Activated naive CD4-positive, alpha-beta T cell treated with anti-CD3 and anti-CD28 coated beads, Interleukin-2, amount 10 ng/mL, durations not matched to agents 7 days and 5 days (primary cell): ENCODE data around the gene ARL16.
A peak's percentile ranks its signal among the peaks of the same experiment; 100 is the strongest.

Experiments used
- CTCF ChIA-PET: fragments of 350-600 bp; sonication (Branson Sonifier 250); formaldehyde crosslinking; loops from one replicate; lab custom pipeline; 2021; ENCODE audit warnings: antibody characterized with exemption; lab: Charles Lee
- DNase-seq: peaks from one replicate; pipeline ENCODE4 v3.0.0-alpha.2; 2020
- H3K27ac Mint-ChIP-seq: one replicate; pipeline ENCODE4 v1.8.0; 2021; ENCODE audit warnings: mild to moderate bottlenecking, moderate library complexity, mixed read lengths
- H3K27me3 Mint-ChIP-seq: one replicate; pipeline ENCODE4 v1.8.0; 2021; ENCODE audit warnings: mild to moderate bottlenecking, mixed read lengths
- H3K36me3 Mint-ChIP-seq: one replicate; pipeline ENCODE4 v1.8.0; 2021; ENCODE audit warnings: mixed read lengths
- H3K4me1 Mint-ChIP-seq: one replicate; pipeline ENCODE4 v1.8.0; 2021; ENCODE audit warnings: mixed read lengths
- H3K4me3 Mint-ChIP-seq: one replicate; pipeline ENCODE4 v1.8.0; 2021; ENCODE audit warnings: mild to moderate bottlenecking, moderate library complexity, mixed read lengths
- H3K9me3 Mint-ChIP-seq: one replicate; pipeline ENCODE4 v1.8.0; 2021; ENCODE audit warnings: mixed read lengths

The ARL16 gene

DNA sequence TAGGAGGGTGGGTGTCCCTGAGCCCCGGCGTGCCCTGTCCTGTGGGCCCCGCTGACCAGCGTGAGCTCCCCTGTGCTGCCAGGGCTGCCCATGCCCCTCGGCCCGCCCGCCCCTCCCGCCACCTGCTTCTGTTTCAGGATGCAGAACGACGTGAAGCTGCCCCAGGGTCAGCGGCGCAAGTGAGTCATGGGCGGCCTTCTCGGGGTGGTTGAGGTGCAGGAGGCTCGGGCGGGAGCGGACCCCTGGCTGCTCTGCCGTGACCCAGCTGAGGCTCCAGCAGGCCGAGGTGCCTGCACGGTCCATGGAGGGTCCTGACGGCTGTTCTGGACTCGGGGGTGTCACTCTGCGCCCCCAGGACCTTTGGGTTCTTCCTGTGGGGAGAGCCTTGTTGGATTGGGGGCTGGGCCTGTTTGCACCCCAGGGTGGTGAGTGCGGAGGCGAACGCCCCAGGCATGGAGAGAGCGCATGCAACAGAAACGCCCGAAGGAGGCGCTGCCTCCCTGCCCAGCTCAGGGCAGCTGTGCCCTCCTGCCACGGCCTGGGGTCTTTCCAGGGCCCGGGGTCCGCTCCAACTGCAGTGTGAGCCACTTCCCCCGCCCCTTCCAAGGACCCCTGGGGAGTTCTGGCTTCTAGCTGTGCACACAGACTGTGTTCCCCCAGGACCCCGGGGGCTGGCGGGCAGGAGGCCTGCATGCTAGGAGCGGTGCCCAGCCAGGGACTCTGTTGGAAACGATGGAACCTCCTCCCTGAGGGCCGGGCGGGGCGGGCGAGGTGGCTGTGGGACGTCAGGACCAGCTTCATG, 32.5 kb upstream of the ARL16 start:
- Mint-ChIP-seq H3K4me1 (peaks cover 26% of the 10 kb centered on the region), H3K4me3 (no peak overlapping the region), H3K36me3 (peaks cover 3% of the 10 kb centered on the region), H3K9me3 (no peaks in the 10 kb centered on the region), H3K27me3 (no peaks in the 10 kb centered on the region), H3K27ac (no peak overlapping the region)
- no peak for DNase-seq
- CTCF ChIA-PET: no interaction called here

GRCh38 chr17:81715107-81715871, 31.7 kb upstream of the ARL16 start:
- H3K27ac Mint-ChIP-seq: no peak overlapping the region
- CTCF ChIA-PET: no interaction called here

GRCh38 chr17:81714412-81715106, 31.0 kb upstream of the ARL16 start:
- H3K9me3 Mint-ChIP-seq: no peaks in the 10 kb centered on the region
- H3K4me1 Mint-ChIP-seq: peaks cover 39% of the 10 kb centered on the region
- no peak overlapping the region for H3K27ac Mint-ChIP-seq
- no peak overlapping the region for H3K4me3 Mint-ChIP-seq
- CTCF ChIA-PET: no interaction called here
- H3K27me3 Mint-ChIP-seq: no peaks in the 10 kb centered on the region
- DNase-seq: no peak
- H3K36me3 Mint-ChIP-seq: peaks cover 5% of the 10 kb centered on the region

More at GRCh38 chr17:81715107-81715871, 31.7 kb upstream of the ARL16 start:
- no peak for DNase-seq
- Mint-ChIP-seq H3K27me3 (no peaks in the 10 kb centered on the region), H3K4me1 (peaks cover 34% of the 10 kb centered on the region), H3K36me3 (peaks cover 5% of the 10 kb centered on the region), H3K9me3 (no peaks in the 10 kb centered on the region), H3K4me3 (no peak overlapping the region)

- DNase-seq: no peak
Observed at GRCh38 chr17:81713556-81714411, 30.2 kb upstream of the ARL16 start.

GRCh38 chr17:81713004-81713555, 29.5 kb upstream of the ARL16 start:
- Mint-ChIP-seq H3K36me3 (peaks cover 4% of the 10 kb centered on the region), H3K27me3 (no peaks in the 10 kb centered on the region), H3K4me3 (peak overlapping the region; percentile 82), H3K4me1 (peaks cover 39% of the 10 kb centered on the region), H3K9me3 (no peaks in the 10 kb centered on the region), H3K27ac (peak overlapping the region; percentile 78)
- no peak for DNase-seq
- CTCF ChIA-PET: interaction anchor here (1.6 kb wide), 1 partner anchor 22 kb away, joined by 3 read pairs; no protein-coding TSS in a partner anchor

More at GRCh38 chr17:81713556-81714411, 30.2 kb upstream of the ARL16 start:
- no peaks in the 10 kb centered on the region for H3K9me3 Mint-ChIP-seq
- peaks cover 39% of the 10 kb centered on the region for H3K4me1 Mint-ChIP-seq
- peaks cover 4% of the 10 kb centered on the region for H3K36me3 Mint-ChIP-seq
- CTCF ChIA-PET: no interaction called here
- no peaks in the 10 kb centered on the region for H3K27me3 Mint-ChIP-seq
- H3K27ac Mint-ChIP-seq: no peak overlapping the region
- H3K4me3 Mint-ChIP-seq: peak overlapping the region; percentile 82

GRCh38 chr17:81712468-81713003, 28.9 kb upstream of the ARL16 start:
- CTCF ChIA-PET: interaction anchor here (1.6 kb wide), 1 partner anchor 23 kb away, joined by 3 read pairs; no protein-coding TSS in a partner anchor
- no peak for DNase-seq
- Mint-ChIP-seq H3K27me3 (no peaks in the 10 kb centered on the region), H3K36me3 (peaks cover 4% of the 10 kb centered on the region), H3K27ac (peak overlapping the region; percentile 78), H3K4me1 (peaks cover 39% of the 10 kb centered on the region), H3K4me3 (peak overlapping the region; percentile 82), H3K9me3 (no peaks in the 10 kb centered on the region)

- no peaks in the 10 kb centered on the region for H3K9me3 Mint-ChIP-seq
- DNase-seq: peak; percentile 87
- peak within 1 kb of the TSS; percentile 82 for H3K4me3 Mint-ChIP-seq
- peaks cover 39% of the 10 kb centered on the region for H3K4me1 Mint-ChIP-seq
- CTCF ChIA-PET: interaction anchor here (1.6 kb wide), 1 partner anchor 23 kb away, joined by 3 read pairs; no protein-coding TSS in a partner anchor
- H3K27me3 Mint-ChIP-seq: no peaks in the 10 kb centered on the region
- peak within 1 kb of the TSS; percentile 88 for H3K27ac Mint-ChIP-seq
- H3K36me3 Mint-ChIP-seq: peaks cover 4% of the 10 kb centered on the region
Observed at GRCh38 chr17:81711814-81712467, 28.3 kb upstream of the ARL16 start, which contains the start of gene SLC25A10. SLC25A10 (plus strand) TSS chr17:81712284; CDS start chr17:81712427, 143 bp downstream.

DNA sequence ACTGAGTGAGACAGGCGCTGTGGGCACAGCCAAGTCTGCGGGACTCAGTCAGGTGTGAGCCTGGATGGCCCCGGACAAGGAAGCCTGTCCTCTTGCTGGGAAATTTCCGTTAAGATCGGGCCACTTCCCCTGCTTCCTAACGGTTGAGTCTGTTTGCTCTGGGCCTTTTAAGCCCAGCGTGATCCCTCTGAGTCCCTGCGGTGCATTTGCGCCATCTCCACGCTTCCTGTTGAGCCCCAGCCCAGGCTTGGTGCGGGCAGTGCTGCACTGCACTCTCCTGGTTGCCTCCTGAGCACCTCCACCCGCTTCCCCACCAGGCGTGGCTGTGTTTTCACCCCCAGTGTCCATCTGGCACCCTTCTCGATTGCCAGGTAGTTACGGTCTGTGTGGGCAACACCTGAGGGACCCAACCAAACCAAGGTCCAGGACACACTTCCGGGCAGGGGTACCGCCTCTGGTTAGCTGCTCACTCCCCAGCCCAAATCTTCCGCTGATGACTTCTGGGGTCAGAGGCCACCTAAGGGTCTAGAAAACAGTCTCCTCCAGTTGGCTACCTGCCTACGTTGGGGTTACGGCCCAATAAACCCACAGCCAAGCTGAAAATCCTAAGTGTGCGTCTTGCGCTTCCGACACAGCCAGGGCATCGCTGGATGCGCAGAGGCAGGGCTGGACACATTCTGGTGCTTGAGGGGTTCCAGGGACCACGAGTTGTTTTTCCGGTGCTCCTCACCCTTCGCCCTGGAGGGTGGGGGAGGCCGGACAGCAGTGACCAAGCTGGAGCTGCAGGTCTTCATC, 27.1 kb upstream of the ARL16 start:
- H3K27ac Mint-ChIP-seq: peak overlapping the region; percentile 88
- H3K4me3 Mint-ChIP-seq: peak overlapping the region; percentile 70
- DNase-seq: peak; percentile 46
- H3K4me1 Mint-ChIP-seq: peaks cover 45% of the 10 kb centered on the region
- H3K27me3 Mint-ChIP-seq: no peaks in the 10 kb centered on the region
- H3K36me3 Mint-ChIP-seq: peaks cover 14% of the 10 kb centered on the region
- CTCF ChIA-PET: no interaction called here
- no peaks in the 10 kb centered on the region for H3K9me3 Mint-ChIP-seq

DNA sequence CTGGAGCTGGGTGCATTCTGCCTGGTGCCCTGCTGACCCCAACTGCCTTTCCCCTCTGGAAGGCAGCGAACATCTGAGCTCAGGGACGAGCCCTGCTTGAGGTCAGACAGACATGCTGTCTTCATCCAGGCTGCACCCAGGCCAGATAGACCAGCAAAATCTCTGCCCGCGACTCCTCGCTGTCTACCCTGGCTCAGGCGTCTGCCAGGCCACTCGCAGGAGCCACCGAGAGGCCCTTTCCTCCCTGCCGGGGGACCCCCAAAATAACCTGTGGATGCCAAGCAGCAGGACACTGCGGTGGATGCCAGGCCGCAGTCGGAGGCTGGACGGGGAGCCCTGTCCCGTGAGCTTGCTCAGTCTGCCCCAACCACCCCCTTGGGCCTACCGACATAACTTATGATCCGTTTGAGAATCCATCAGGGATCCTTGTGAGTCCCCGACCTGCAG, 25.2 kb upstream of the ARL16 start:
- no peak overlapping the region for H3K27ac Mint-ChIP-seq

GRCh38 chr17:81707725-81708646, 24.4 kb upstream of the ARL16 start:
- Mint-ChIP-seq H3K4me3 (no peak overlapping the region), H3K27ac (no peak overlapping the region), H3K4me1 (peaks cover 41% of the 10 kb centered on the region), H3K27me3 (no peaks in the 10 kb centered on the region), H3K9me3 (no peaks in the 10 kb centered on the region), H3K36me3 (peaks cover 26% of the 10 kb centered on the region)
- no peak for DNase-seq
- CTCF ChIA-PET: interaction anchor here (1.0 kb wide), 1 partner anchor 24 kb away, joined by 3 read pairs; the partner anchor contains the start of genes ARL16 and HGS

More for the DNA sequence above, 25.2 kb upstream of the ARL16 start:
- Mint-ChIP-seq H3K4me3 (no peak overlapping the region), H3K4me1 (peaks cover 49% of the 10 kb centered on the region), H3K9me3 (no peaks in the 10 kb centered on the region), H3K27me3 (no peaks in the 10 kb centered on the region), H3K36me3 (peaks cover 24% of the 10 kb centered on the region)
- CTCF ChIA-PET: interaction anchor here (1.0 kb wide), 1 partner anchor 25 kb away, joined by 3 read pairs; the partner anchor contains the start of genes ARL16 and HGS
- DNase-seq: no peak
